ENCODE measurements around the gene NXN. TPM values are rescaled to one million over a fixed set of nuclear protein-coding genes. Genes with fewer than 3 reads are reported as not detected.

NXN gene
- total and polyA plus RNA-seq, 2 donors (not counting 1 experiment from before 2014, with no cell fraction given) = 0.04 to 0.17 TPM

DNA sequence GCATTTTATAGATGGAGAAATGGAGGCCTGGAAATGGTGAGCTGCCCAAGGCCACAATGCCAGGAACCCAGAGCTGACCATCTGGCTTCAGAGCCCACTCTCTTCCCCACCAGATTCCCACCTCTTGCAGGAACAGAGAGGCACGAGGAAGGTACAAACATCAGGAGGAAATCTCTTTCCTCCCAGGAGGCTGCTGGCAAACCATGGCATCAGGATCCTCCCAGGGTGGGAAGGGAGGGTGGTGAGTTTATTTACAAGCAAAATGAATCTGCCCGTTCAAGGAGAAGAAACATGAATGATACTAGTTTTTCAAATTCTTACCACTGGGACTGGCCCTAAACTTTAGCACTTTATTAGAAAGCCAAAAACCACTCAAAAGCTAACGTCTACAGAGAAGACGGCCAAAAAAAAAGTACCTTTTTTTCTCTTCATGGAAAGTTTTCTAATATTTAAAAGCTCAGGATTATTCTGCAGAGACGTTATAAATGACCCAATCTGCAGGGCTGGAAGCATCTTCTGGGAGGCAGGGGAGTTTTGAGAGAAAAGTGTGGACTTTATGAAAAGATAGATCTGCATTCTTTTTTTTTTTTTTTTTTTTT, 79.1 kb downstream of the NXN start:
- Histone ChIP-seq H3K9ac (ENCODE audit: low read length) (no peak overlapping the region), H3K4me3 (ENCODE audit: control extremely low read depth in 1 of 5, extremely low read depth in 1 of 5, insufficient read depth in 1 of 5, low read depth in 2 of 5, low read length in 4 of 5) (no peak overlapping the region), H2AFZ (ENCODE audit: insufficient read depth, low read depth, low read length, poor library complexity, severe bottlenecking) (no peak overlapping the region), H4K20me1 (ENCODE audit: control insufficient read depth, insufficient read depth, low read length, poor library complexity, severe bottlenecking) (no peaks in the 10 kb centered on the region), H3K4me2 (replicated peaks; ENCODE audit: low read depth, low read length, poor library complexity, severe bottlenecking) (no peak overlapping the region), H3K27ac (ENCODE audit: low read length in 2 of 2) (no peak overlapping the region), H3K36me3 (replicated peaks in 1 of 2; ENCODE audit: control extremely low read depth in 1 of 2, control insufficient read depth in 1 of 2, extremely low read depth in 1 of 2, insufficient read depth in 2 of 2, low read length in 1 of 2) (no peaks in the 10 kb centered on the region), H3K9me3 (ENCODE audit: control extremely low read depth in 1 of 3, control insufficient read depth in 2 of 3, insufficient read depth in 1 of 3, low read length in 2 of 3) (no peaks in the 10 kb centered on the region), H3K79me2 (ENCODE audit: control insufficient read depth, insufficient read depth, low read length) (no peaks in the 10 kb centered on the region), H3K27me3 (replicated peaks in 1 of 4; ENCODE audit: control extremely low read depth in 1 of 4, control insufficient read depth in 3 of 4, insufficient read depth in 4 of 4, low read length in 3 of 4) (peaks cover 0 to 10% (median 1%) of the 10 kb centered on the region in 4 experiments), H3K4me1 (ENCODE audit: control insufficient read depth in 2 of 2, insufficient read depth in 2 of 2, low read length in 2 of 2) (no peaks in the 10 kb centered on the region)
- Mint-ChIP-seq H3K27ac (no peak overlapping the region), H3K27me3 (peaks cover 54% of the 10 kb centered on the region), H3K4me1 (no peaks in the 10 kb centered on the region), H3K9me3 (ENCODE audit: insufficient read depth) (no peaks in the 10 kb centered on the region), H3K4me3 (no peak overlapping the region)
- intact Hi-C loops (cut with micrococcal nuclease) = no loop called here
- DNase-seq (no peak), ATAC-seq (ENCODE audit: low read depth) (no peak)
- ChIA-PET POLR2A (no interaction called here), CTCF (no interaction called here)
- WGBS (ENCODE audit: insufficient coverage) = 83% methylated on average over 1 of the region's 5 CpGs
- no peak for TF ChIP-seq EZH2 (IDR thresholded peaks at IDR 0.05; ENCODE audit: borderline replicate concordance, insufficient read depth, low read depth, low read length, poor library complexity, severe bottlenecking)
- TF ChIP-seq, protein P1, sequence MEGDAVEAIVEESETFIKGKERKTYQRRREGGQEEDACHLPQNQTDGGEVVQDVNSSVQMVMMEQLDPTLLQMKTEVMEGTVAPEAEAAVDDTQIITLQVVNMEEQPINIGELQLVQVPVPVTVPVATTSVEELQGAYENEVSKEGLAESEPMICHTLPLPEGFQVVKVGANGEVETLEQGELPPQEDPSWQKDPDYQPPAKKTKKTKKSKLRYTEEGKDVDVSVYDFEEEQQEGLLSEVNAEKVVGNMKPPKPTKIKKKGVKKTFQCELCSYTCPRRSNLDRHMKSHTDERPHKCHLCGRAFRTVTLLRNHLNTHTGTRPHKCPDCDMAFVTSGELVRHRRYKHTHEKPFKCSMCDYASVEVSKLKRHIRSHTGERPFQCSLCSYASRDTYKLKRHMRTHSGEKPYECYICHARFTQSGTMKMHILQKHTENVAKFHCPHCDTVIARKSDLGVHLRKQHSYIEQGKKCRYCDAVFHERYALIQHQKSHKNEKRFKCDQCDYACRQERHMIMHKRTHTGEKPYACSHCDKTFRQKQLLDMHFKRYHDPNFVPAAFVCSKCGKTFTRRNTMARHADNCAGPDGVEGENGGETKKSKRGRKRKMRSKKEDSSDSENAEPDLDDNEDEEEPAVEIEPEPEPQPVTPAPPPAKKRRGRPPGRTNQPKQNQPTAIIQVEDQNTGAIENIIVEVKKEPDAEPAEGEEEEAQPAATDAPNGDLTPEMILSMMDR (IDR thresholded peaks at IDR 0.05) = no peak

DNA sequence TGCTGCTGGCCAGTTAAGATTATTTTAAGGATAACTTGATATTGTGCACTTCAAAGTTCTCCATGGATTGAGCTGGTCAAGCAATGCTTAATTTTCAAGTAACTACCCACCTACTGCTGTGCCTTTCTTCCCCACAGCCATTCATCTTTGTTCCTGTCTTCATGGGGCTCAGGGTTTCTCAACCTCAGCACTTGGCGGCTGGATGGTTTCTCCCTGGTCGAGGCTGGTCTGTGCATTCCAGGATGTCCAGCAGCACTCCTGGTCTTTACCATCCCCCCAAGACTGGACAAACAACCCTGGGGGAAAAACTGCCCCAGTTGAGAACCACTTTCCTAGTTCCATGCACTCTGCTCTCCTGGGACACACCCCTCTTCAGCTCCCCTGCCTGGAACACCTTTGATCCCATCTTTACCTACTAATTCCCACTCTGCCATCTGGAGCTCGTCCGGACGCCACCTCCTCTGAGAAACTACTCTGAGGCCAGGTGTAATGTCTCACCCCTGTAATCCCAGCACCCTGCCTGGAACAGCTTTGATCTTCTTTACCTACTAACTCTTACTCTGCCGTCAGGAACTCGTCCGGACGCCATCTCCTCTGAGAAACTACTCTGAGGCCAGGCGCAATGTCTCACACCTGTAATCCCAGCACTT, 81.5 kb downstream of the NXN start:
- H3K4me1 Mint-ChIP-seq = no peaks in the 10 kb centered on the region
- Histone ChIP-seq H3K36me3 (replicated peaks in 1 of 2; ENCODE audit: control extremely low read depth in 1 of 2, control insufficient read depth in 1 of 2, extremely low read depth in 1 of 2, insufficient read depth in 2 of 2, low read length in 1 of 2) (no peaks in the 10 kb centered on the region), H3K4me3 (ENCODE audit: control extremely low read depth in 1 of 5, extremely low read depth in 1 of 5, insufficient read depth in 1 of 5, low read depth in 2 of 5, low read length in 4 of 5) (no peak overlapping the region), H3K79me2 (ENCODE audit: control insufficient read depth, insufficient read depth, low read length) (no peaks in the 10 kb centered on the region), H3K4me1 (ENCODE audit: control insufficient read depth in 2 of 2, insufficient read depth in 2 of 2, low read length in 2 of 2) (no peaks in the 10 kb centered on the region), H3K4me2 (replicated peaks; ENCODE audit: low read depth, low read length, poor library complexity, severe bottlenecking) (no peak overlapping the region), H4K20me1 (ENCODE audit: control insufficient read depth, insufficient read depth, low read length, poor library complexity, severe bottlenecking) (no peaks in the 10 kb centered on the region), H3K9ac (ENCODE audit: low read length) (no peak overlapping the region), H3K9me3 (ENCODE audit: control extremely low read depth in 1 of 3, control insufficient read depth in 2 of 3, insufficient read depth in 1 of 3, low read length in 2 of 3) (no peaks in the 10 kb centered on the region), H2AFZ (ENCODE audit: insufficient read depth, low read depth, low read length, poor library complexity, severe bottlenecking) (no peak overlapping the region), H3K27me3 (replicated peaks in 1 of 4; ENCODE audit: control extremely low read depth in 1 of 4, control insufficient read depth in 3 of 4, insufficient read depth in 4 of 4, low read length in 3 of 4) (peaks cover 0 to 5% (median 1%) of the 10 kb centered on the region in 4 experiments), H3K27ac (ENCODE audit: low read length in 2 of 2) (no peak overlapping the region)
- H3K27ac Mint-ChIP-seq = no peak overlapping the region
- ChIA-PET CTCF (no interaction called here), POLR2A (no interaction called here)
- DNase-seq (no peak), ATAC-seq (ENCODE audit: low read depth) (no peak)
- intact Hi-C loops (cut with micrococcal nuclease) = no loop called here
- H3K4me3 Mint-ChIP-seq = no peak overlapping the region
- TF ChIP-seq EZH2 (IDR thresholded peaks at IDR 0.05; ENCODE audit: borderline replicate concordance, insufficient read depth, low read depth, low read length, poor library complexity, severe bottlenecking) = no peak
- TF ChIP-seq, protein P1 (IDR thresholded peaks at IDR 0.05) = no peak
- peaks cover 45% of the 10 kb centered on the region for H3K27me3 Mint-ChIP-seq
- WGBS (ENCODE audit: insufficient coverage) = 70% methylated on average over 2 of the region's 10 CpGs
- no peaks in the 10 kb centered on the region for H3K9me3 Mint-ChIP-seq (ENCODE audit: insufficient read depth)

All from B cell (primary cell).